C4-2B (cell line): ENCODE data around the gene IFT122.
"Not testable (repeated sequence)": the region's sequence is repeated elsewhere in the genome, so short reads cannot be mapped to it uniquely, and the experiment has no call there.

ENCODE experiments used
- ZFX ChIP-seq: fragments of 450-650 bp; IDR thresholded peaks from 2 replicates; pipeline ENCODE4 v1.6.1; 2017
- TF ChIP-seq, protein P1 (sequence below): fragments of 450-650 bp; conservative IDR thresholded peaks from 2 replicates; pipeline ENCODE4 v1.5.1; 2017; ENCODE audit warnings: mild to moderate bottlenecking

DNA sequence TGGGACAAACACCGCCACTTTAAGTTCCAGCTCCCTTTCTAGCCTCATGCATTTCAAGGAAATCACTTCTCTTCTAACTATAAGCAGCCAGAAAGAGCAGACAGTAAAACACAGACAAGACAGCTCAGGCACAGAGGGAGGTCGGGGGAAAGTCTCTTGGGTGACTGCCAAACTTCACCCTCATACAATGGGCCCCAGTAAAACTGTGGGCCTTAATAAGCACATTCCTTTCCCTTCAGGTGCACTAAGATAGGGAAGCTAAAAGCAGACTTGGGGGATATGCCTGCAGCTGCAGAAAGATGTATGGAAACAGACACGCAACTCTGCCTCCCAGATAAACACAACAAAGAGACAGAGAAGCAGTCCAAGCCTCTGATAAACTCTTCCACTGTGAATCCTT lies 26.8 kb upstream of the IFT122 start:
- TF ChIP-seq, protein P1, sequence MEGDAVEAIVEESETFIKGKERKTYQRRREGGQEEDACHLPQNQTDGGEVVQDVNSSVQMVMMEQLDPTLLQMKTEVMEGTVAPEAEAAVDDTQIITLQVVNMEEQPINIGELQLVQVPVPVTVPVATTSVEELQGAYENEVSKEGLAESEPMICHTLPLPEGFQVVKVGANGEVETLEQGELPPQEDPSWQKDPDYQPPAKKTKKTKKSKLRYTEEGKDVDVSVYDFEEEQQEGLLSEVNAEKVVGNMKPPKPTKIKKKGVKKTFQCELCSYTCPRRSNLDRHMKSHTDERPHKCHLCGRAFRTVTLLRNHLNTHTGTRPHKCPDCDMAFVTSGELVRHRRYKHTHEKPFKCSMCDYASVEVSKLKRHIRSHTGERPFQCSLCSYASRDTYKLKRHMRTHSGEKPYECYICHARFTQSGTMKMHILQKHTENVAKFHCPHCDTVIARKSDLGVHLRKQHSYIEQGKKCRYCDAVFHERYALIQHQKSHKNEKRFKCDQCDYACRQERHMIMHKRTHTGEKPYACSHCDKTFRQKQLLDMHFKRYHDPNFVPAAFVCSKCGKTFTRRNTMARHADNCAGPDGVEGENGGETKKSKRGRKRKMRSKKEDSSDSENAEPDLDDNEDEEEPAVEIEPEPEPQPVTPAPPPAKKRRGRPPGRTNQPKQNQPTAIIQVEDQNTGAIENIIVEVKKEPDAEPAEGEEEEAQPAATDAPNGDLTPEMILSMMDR = not testable (repeated sequence)
- TF ChIP-seq ZFX = not testable (repeated sequence)
